GM10266 (cell line): Measurements from ENCODE around the gene SRL.

Experiments
- DNase-seq: peaks from one replicate; pipeline ENCODE4 v3.0.0; 2012; ENCODE audit errors: extremely low spot score
- CTCF ChIP-seq: IDR thresholded peaks from 2 replicates; pipeline ENCODE4 v1.5.1; 2012; ENCODE audit warnings: mild to moderate bottlenecking, low read depth; ENCODE audit not compliant: control insufficient read depth, insufficient read depth; ENCODE audit errors: missing control alignments

Gene SRL

GRCh38 chr16:4140652-4141051, 101.2 kb downstream of the SRL start:
- TF ChIP-seq CTCF = no peak
- no peak for DNase-seq

DNA sequence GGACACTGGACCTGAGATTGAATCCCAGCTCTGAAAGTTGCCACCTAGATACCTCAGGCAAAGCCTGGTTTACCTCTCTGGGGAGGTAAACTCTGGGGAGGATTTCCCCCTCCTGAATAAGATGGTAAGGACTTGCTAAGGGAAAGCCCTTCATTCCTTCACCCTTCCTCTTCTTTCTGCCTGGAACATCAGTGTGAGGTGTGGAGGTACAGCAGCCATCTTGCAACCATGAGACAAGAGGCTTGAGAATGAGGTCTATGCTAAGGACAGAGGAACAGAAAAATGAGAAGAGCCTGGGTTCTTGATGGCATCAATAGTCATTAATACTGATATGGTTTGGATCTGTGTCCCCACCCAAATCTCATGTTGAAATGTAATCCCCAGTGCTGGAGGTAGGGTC, 101.9 kb downstream of the SRL start:
- TF ChIP-seq CTCF = no peak
- DNase-seq = no peak
